Measurements from ENCODE around the gene MPPE1. TPM values are rescaled to one million over a fixed set of nuclear protein-coding genes. Genes with fewer than 3 reads are reported as not detected.

The MPPE1 gene
- total RNA-seq, 1 donor from 2014 or later = 29.4 TPM

DNA sequence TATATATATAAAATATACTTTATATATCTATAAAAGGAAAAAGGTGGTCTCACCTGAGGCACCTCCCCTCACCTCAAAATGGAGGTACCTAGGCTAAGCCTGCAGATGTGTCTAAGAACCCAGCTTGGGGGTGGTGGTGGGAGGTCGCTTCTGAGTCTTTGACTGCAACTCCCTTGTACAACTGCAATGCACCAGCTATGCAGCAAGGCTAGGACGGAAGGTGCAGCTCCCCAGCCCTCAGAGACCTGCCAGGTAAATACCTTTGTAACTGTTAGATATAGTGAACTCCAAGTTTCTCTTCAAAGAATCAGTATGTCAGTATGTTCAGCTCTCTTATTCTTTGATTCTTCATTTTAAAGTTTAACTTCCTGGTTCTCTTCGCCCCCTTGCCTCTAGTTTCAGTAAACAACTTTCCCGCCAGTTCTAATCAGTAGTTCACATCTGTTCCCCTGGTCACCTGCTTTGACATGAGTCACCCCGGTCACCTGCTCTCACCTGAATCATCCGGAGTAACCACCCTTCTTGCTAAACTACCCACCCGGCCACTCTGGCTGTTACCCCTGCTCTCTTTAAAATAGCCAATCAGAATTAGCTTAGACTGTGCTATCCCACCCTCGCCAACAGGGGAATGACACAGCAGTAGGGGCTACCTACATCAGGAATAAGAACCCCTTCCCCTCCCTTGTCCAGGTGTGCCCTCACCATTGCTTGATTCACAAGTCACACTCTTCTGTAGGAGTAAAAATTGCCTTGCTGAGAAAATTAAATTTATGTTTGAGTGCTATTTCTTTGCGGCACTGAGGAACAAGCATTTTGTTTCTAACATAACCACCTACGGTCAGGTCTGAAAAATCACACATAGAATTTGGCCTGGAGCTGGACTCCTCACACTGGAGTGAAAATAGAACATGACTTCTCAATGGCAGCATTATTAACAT is 48.5 kb upstream of the MPPE1 start:
- peaks cover 2% of the 10 kb centered on the region for H3K36me3 Mint-ChIP-seq (ENCODE audit: low read depth, unreplicated experiment)
- H3K9me3 Mint-ChIP-seq (ENCODE audit: unreplicated experiment) = peaks cover 14% of the 10 kb centered on the region
- no peak for DNase-seq (ENCODE audit: low read depth)
- Histone ChIP-seq H3K79me2 (ENCODE audit: insufficient read depth, low read length) (no peaks in the 10 kb centered on the region), H3K4me2 (ENCODE audit: low read length) (no peak overlapping the region), H3K27me3 (ENCODE audit: insufficient read depth, low read length) (no peaks in the 10 kb centered on the region), H3K36me3 (ENCODE audit: insufficient read depth, low read length) (no peaks in the 10 kb centered on the region), H3K27ac (ENCODE audit: low read depth, low read length) (no peak overlapping the region), H3K9ac (ENCODE audit: low read length) (no peak overlapping the region), H4K20me1 (ENCODE audit: insufficient read depth, low read length) (no peaks in the 10 kb centered on the region), H3K4me3 (ENCODE audit: insufficient read depth, low read depth, low read length) (no peak overlapping the region), H2AFZ (ENCODE audit: low read depth, low read length) (no peak overlapping the region), H3K9me3 (ENCODE audit: insufficient read depth, low read depth, low read length) (peaks cover 13% of the 10 kb centered on the region), H3K4me1 (ENCODE audit: insufficient read depth, low read length) (peaks cover 10% of the 10 kb centered on the region)
- TF ChIP-seq EZH2 (IDR thresholded peaks at IDR 0.05; ENCODE audit: insufficient read depth, low read length) = no peak
- TF ChIP-seq, protein P1, sequence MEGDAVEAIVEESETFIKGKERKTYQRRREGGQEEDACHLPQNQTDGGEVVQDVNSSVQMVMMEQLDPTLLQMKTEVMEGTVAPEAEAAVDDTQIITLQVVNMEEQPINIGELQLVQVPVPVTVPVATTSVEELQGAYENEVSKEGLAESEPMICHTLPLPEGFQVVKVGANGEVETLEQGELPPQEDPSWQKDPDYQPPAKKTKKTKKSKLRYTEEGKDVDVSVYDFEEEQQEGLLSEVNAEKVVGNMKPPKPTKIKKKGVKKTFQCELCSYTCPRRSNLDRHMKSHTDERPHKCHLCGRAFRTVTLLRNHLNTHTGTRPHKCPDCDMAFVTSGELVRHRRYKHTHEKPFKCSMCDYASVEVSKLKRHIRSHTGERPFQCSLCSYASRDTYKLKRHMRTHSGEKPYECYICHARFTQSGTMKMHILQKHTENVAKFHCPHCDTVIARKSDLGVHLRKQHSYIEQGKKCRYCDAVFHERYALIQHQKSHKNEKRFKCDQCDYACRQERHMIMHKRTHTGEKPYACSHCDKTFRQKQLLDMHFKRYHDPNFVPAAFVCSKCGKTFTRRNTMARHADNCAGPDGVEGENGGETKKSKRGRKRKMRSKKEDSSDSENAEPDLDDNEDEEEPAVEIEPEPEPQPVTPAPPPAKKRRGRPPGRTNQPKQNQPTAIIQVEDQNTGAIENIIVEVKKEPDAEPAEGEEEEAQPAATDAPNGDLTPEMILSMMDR (IDR thresholded peaks at IDR 0.05; ENCODE audit: insufficient read depth, low read depth, low read length) = no peak
- no peaks in the 10 kb centered on the region for H3K27me3 Mint-ChIP-seq (ENCODE audit: low read depth, unreplicated experiment)
- no peak overlapping the region for H3K27ac Mint-ChIP-seq (ENCODE audit: unreplicated experiment)
- peaks cover 19% of the 10 kb centered on the region for H3K4me1 Mint-ChIP-seq (ENCODE audit: low read depth, unreplicated experiment)
- no peak overlapping the region for H3K4me3 Mint-ChIP-seq (ENCODE audit: unreplicated experiment)
- no peak for FAIRE-seq

DNA sequence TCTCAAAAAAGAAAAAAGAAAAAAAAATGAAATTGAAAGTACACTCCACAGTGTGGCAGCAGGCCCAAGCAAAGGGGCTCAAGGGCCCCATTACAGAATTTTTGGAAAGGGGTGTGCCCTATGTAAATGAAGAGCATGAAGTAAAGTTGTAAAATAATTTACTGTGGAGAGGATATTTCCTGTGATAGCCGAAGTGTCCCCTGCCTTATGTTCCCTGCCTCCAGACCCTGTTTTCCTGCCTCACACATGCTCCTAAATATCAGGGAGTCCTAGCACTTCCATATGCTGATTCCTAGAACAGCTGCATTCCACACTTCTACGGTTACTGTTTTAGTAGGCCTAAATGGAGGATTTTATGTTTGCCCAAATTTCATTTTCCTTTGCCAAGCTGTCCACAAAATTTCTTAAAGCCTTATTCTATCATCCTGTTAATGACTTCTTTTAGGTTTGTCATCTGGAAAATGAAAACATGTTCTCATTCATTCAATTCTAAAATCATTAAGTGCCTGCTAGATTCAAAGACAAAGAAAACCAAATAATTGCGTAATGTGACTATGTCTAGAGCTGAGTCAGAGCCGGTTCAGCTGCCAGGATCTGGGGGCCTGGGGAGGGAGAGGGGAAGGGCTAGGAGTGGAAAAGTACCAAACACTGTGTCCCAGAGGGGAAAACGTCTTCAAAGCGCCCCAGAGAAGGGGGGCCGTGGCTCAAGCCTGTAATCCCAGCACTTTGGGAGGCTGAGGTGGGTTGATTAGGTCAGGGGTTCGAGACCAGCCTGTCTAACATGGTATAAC is 47.3 kb upstream of the MPPE1 start:
- peak overlapping the region; percentile 97 for H3K27ac Mint-ChIP-seq (ENCODE audit: unreplicated experiment)
- H3K9me3 Mint-ChIP-seq (ENCODE audit: unreplicated experiment) = peaks cover 14% of the 10 kb centered on the region
- H3K36me3 Mint-ChIP-seq (ENCODE audit: low read depth, unreplicated experiment) = peaks cover 2% of the 10 kb centered on the region
- FAIRE-seq = peak; percentile 29
- peak overlapping the region; percentile 75 for H3K4me2 ChIP-seq (ENCODE audit: low read length)
- no peaks in the 10 kb centered on the region for H3K27me3 ChIP-seq (ENCODE audit: insufficient read depth, low read length)
- H3K27ac ChIP-seq (ENCODE audit: low read depth, low read length) = peak overlapping the region; percentile 89
- H3K79me2 ChIP-seq (ENCODE audit: insufficient read depth, low read length) = no peaks in the 10 kb centered on the region
- peaks cover 19% of the 10 kb centered on the region for H3K4me1 Mint-ChIP-seq (ENCODE audit: low read depth, unreplicated experiment)
- no peaks in the 10 kb centered on the region for H4K20me1 ChIP-seq (ENCODE audit: insufficient read depth, low read length)
- H3K4me1 ChIP-seq (ENCODE audit: insufficient read depth, low read length) = peaks cover 10% of the 10 kb centered on the region
- peaks cover 13% of the 10 kb centered on the region for H3K9me3 ChIP-seq (ENCODE audit: insufficient read depth, low read depth, low read length)
- H3K4me3 Mint-ChIP-seq (ENCODE audit: unreplicated experiment) = peak overlapping the region; percentile 27
- no peaks in the 10 kb centered on the region for H3K36me3 ChIP-seq (ENCODE audit: insufficient read depth, low read length)
- no peak overlapping the region for H3K4me3 ChIP-seq (ENCODE audit: insufficient read depth, low read depth, low read length)
- no peaks in the 10 kb centered on the region for H3K27me3 Mint-ChIP-seq (ENCODE audit: low read depth, unreplicated experiment)
- DNase-seq (ENCODE audit: low read depth) = peak; percentile 87
- peak overlapping the region; percentile 74 for H3K9ac ChIP-seq (ENCODE audit: low read length)
- no peak for TF ChIP-seq EZH2 (IDR thresholded peaks at IDR 0.05; ENCODE audit: insufficient read depth, low read length)
- TF ChIP-seq, protein P1 (IDR thresholded peaks at IDR 0.05; ENCODE audit: insufficient read depth, low read depth, low read length) = no peak
- H2AFZ ChIP-seq (ENCODE audit: low read depth, low read length) = no peak overlapping the region

Data from astrocyte (in vitro differentiated cells and primary cell).